ENCODE data around the gene CSPG4.
"Not testable (repeated sequence)": the region's sequence is repeated elsewhere in the genome, so short reads cannot be mapped to it uniquely, and the experiment has no call there.

- TF ChIP-seq, protein P1, sequence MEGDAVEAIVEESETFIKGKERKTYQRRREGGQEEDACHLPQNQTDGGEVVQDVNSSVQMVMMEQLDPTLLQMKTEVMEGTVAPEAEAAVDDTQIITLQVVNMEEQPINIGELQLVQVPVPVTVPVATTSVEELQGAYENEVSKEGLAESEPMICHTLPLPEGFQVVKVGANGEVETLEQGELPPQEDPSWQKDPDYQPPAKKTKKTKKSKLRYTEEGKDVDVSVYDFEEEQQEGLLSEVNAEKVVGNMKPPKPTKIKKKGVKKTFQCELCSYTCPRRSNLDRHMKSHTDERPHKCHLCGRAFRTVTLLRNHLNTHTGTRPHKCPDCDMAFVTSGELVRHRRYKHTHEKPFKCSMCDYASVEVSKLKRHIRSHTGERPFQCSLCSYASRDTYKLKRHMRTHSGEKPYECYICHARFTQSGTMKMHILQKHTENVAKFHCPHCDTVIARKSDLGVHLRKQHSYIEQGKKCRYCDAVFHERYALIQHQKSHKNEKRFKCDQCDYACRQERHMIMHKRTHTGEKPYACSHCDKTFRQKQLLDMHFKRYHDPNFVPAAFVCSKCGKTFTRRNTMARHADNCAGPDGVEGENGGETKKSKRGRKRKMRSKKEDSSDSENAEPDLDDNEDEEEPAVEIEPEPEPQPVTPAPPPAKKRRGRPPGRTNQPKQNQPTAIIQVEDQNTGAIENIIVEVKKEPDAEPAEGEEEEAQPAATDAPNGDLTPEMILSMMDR (IDR thresholded peaks at IDR 0.05 in 8 of 11, conservative IDR thresholded peaks at IDR 0.05 in 3 of 11): not testable (repeated sequence)
- TF ChIP-seq POLR2AphosphoS5 (IDR thresholded peaks at IDR 0.05): not testable (repeated sequence)
Observed at GRCh38 chr15:75697974-75698747, 14.5 kb downstream of the CSPG4 start.
